Gastroesophageal sphincter (tissue), 4 donors: ENCODE measurements around the gene TMOD1. TPM values are rescaled to one million over a fixed set of nuclear protein-coding genes. Genes with fewer than 3 reads are reported as not detected.

Source experiments
- ATAC-seq: fragments of 150-250 bp; one replicate; pipeline ENCODE4 v1.9.1; 2016; ENCODE audit warnings: mild to moderate bottlenecking, moderate library complexity
- H3K27ac ChIP-seq, 4 donors: fragments of 200-600 bp; sonication (generic) in 3 of 4; 1 replicate in 3 of 4; 2 replicates in 1 of 4; pipeline ENCODE4 v1.5.1; 2016 to 2019
- H3K27me3 ChIP-seq: fragments of 200-600 bp; sonication (generic); one replicate; pipeline ENCODE4 v1.5.1; 2019
- H3K36me3 ChIP-seq, 2 donors: fragments of 200-600 bp; sonication (generic); one replicate each; pipeline ENCODE4 v1.5.1; 2019; ENCODE audit warnings: control low read depth in 1 of 2
- H3K4me1 ChIP-seq, 3 donors: fragments of 200-600 bp; sonication (generic); 1 replicate in 2 of 3; 2 replicates in 1 of 3; pipeline ENCODE4 v1.5.1; 2016 to 2019; ENCODE audit warnings: control low read depth in 2 of 3
- H3K4me3 ChIP-seq, 2 donors: fragments of 200-600 bp; sonication (generic); one replicate each; pipeline ENCODE4 v1.5.1; 2019; ENCODE audit warnings: mild to moderate bottlenecking in 1 of 2, moderate library complexity in 1 of 2
- H3K9me3 ChIP-seq, 3 donors: fragments of 200-600 bp; sonication (generic); one replicate each; pipeline ENCODE4 v1.5.1; 2017 to 2019; ENCODE audit warnings: control low read depth in 2 of 3
- CTCF ChIP-seq, 4 experiments: fragments of 200-600 bp in 2 of 4; fragments of 450-650 bp in 2 of 4; sonication (generic) in 1 of 4; IDR thresholded peaks; one replicate each; pipeline ENCODE4 v1.5.1; 2017 to 2019; ENCODE audit warnings: antibody characterized with exemption in 4 of 4, mild to moderate bottlenecking in 2 of 4, moderate library complexity in 2 of 4
- EP300 ChIP-seq: sonication (generic); formaldehyde crosslinking; IDR thresholded peaks from one replicate; pipeline ENCODE4 v1.6.1; 2017; ENCODE audit warnings: antibody characterized with exemption, mild to moderate bottlenecking
- POLR2A ChIP-seq, 2 donors: fragments of 450-650 bp; IDR thresholded peaks; one replicate each; pipeline ENCODE4 v1.6.1; 2017; ENCODE audit warnings: antibody characterized with exemption in 2 of 2, mild to moderate bottlenecking in 2 of 2, moderate library complexity in 1 of 2
- POLR2AphosphoS5 ChIP-seq: sonication (generic); formaldehyde crosslinking; IDR thresholded peaks from one replicate; pipeline ENCODE4 v1.6.1; 2017; ENCODE audit warnings: antibody characterized with exemption
- WGBS, 2 donors: methylation state at CpG; one replicate each; pipeline ENCODE4 v1.1.5; 2018; ENCODE audit warnings: low coverage in 1 of 2; 5-methylcytosine and 5-hydroxymethylcytosine counted together
- total RNA-seq, 4 donors: library from RNA; depleted of rRNA; stranded (reverse); fragments of >200 nt; gene quantifications; one replicate each; pipeline ENCODE4 v1.1.0, GENCODE V29; 2016

TMOD1 gene
- total RNA-seq, 4 donors from 2014 or later = 38.6 to 99.6 (median 76.7) TPM

- Histone ChIP-seq H3K9me3 (no peaks in the 10 kb centered on the region), H3K27me3 (no peaks in the 10 kb centered on the region), H3K4me3 (no peak overlapping the region), H3K36me3 (peaks cover 0 to 18% of the 10 kb centered on the region in 2 donors), H3K27ac (no peak overlapping the region), H3K4me1 (peaks cover 0 to 49% (median 12%) of the 10 kb centered on the region in 3 donors)
- TF ChIP-seq CTCF (IDR thresholded peaks at IDR 0.05) (no peak), POLR2A (IDR thresholded peaks at IDR 0.05) (no peak), POLR2AphosphoS5 (no peak), EP300 (no peak)
- ATAC-seq = no peak
- 62 to 73% methylated on average over 5 of the region's 5 CpGs for WGBS, 2 donors
These were observed 1.2 kb upstream of the TMOD1 start for GRCh38 chr9:97500263-97500662.

GRCh38 chr9:97500765-97501176 lies 695 bp upstream of the TMOD1 start:
- ATAC-seq = no peak
- Histone ChIP-seq H3K9me3 (no peaks in the 10 kb centered on the region), H3K36me3 (peaks cover 0 to 13% of the 10 kb centered on the region in 2 donors), H3K27me3 (no peaks in the 10 kb centered on the region), H3K4me1 (peaks cover 0 to 54% (median 17%) of the 10 kb centered on the region in 3 donors), H3K4me3 (peak overlapping the region; percentile 22 to 95), H3K27ac (peak overlapping the region in 3 of 4 donors; percentile 93 to 95 (median 95))
- WGBS, 2 donors = 22 to 24% methylated on average over 5 of the region's 6 CpGs
- no peak for TF ChIP-seq EP300
- no peak for TF ChIP-seq CTCF (IDR thresholded peaks at IDR 0.05)
- no peak for TF ChIP-seq POLR2AphosphoS5
- no peak for TF ChIP-seq POLR2A (IDR thresholded peaks at IDR 0.05)

- no peak for ATAC-seq
- Histone ChIP-seq H3K27me3 (no peaks in the 10 kb centered on the region), H3K27ac (peak overlapping the region; percentile 90 to 95 (median 94)), H3K36me3 (peaks cover 0 to 2% of the 10 kb centered on the region in 2 donors), H3K4me3 (peak overlapping the region; percentile 83 to 95), H3K9me3 (no peaks in the 10 kb centered on the region), H3K4me1 (peaks cover 0 to 65% (median 19%) of the 10 kb centered on the region in 3 donors)
- TF ChIP-seq POLR2AphosphoS5 (peak; percentile 10), EP300 (no peak), POLR2A (IDR thresholded peaks at IDR 0.05) (peak; percentile 43 to 47), CTCF (IDR thresholded peaks at IDR 0.05) (no peak)
- no CpG with 5 or more reads among the region's 30 CpGs for WGBS, 2 donors
These were observed 431 bp downstream of the TMOD1 start for GRCh38 chr9:97501972-97502221.

GRCh38 chr9:97502222-97502983 lies 937 bp downstream of the TMOD1 start:
- peak overlapping the region; percentile 83 to 95 for H3K4me3 ChIP-seq
- H3K27me3 ChIP-seq = no peaks in the 10 kb centered on the region
- H3K36me3 ChIP-seq = no peaks in the 10 kb centered on the region
- peaks cover 0 to 70% (median 22%) of the 10 kb centered on the region in 3 donors for H3K4me1 ChIP-seq
- H3K27ac ChIP-seq = peak overlapping the region; percentile 90 to 95 (median 94)
- 0 to 3% methylated on average over 5 to 12 of the region's 49 CpGs for WGBS, 2 donors
- no peak for ATAC-seq
- peak; percentile 51 for TF ChIP-seq POLR2AphosphoS5
- no peak for TF ChIP-seq EP300
- peak in 2 of 4 experiments; percentile 6 to 28 for TF ChIP-seq CTCF (IDR thresholded peaks at IDR 0.05)
- H3K9me3 ChIP-seq = no peaks in the 10 kb centered on the region
